ENCODE results near the gene PPFIA1.

PPFIA1 gene

DNA sequence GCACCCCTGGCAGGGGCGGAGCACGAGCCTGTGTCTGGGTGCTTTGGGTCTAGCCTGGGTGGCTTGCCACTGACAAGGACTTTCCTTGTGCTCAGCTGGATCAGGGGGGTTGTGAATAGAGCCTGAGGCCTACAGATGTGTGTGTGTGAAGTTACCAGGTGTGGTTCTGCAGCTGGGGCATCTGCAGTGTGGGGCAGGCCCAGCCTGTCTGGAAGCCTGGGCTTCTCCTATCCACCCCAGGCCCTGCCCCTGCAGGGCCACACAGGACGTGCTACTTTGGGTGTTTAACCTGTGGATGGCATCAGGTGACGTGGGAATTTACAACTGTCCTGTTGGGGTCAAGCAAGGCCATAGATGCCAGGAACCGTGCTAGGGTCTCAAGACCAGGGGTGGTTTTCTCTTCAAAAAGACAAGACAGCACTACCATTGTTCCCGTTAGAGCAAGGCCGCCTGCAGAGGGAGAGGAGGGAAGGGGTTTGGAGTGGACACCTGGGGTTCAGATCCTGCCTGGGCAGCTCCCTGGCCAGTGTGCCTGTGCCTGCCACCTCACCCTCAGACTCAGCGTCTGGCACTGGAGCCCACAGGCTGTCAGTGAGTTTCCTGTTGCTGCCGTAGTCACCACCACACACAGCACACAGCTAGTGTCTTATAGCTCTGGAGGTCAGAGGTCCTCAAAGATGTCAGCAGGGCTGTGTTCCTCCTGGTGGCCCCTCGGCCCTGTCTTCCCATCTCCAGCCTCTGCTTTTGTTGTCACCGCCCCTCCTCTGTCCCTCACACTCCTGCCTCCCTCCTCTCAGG, 159.4 kb downstream of the PPFIA1 start:
- TF ChIP-seq, protein P1, sequence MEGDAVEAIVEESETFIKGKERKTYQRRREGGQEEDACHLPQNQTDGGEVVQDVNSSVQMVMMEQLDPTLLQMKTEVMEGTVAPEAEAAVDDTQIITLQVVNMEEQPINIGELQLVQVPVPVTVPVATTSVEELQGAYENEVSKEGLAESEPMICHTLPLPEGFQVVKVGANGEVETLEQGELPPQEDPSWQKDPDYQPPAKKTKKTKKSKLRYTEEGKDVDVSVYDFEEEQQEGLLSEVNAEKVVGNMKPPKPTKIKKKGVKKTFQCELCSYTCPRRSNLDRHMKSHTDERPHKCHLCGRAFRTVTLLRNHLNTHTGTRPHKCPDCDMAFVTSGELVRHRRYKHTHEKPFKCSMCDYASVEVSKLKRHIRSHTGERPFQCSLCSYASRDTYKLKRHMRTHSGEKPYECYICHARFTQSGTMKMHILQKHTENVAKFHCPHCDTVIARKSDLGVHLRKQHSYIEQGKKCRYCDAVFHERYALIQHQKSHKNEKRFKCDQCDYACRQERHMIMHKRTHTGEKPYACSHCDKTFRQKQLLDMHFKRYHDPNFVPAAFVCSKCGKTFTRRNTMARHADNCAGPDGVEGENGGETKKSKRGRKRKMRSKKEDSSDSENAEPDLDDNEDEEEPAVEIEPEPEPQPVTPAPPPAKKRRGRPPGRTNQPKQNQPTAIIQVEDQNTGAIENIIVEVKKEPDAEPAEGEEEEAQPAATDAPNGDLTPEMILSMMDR (IDR thresholded peaks at IDR 0.05; ENCODE audit: low read depth, low read length), result no peak
- no peak for DNase-seq (ENCODE audit: extremely low read depth, low read depth)

DNA sequence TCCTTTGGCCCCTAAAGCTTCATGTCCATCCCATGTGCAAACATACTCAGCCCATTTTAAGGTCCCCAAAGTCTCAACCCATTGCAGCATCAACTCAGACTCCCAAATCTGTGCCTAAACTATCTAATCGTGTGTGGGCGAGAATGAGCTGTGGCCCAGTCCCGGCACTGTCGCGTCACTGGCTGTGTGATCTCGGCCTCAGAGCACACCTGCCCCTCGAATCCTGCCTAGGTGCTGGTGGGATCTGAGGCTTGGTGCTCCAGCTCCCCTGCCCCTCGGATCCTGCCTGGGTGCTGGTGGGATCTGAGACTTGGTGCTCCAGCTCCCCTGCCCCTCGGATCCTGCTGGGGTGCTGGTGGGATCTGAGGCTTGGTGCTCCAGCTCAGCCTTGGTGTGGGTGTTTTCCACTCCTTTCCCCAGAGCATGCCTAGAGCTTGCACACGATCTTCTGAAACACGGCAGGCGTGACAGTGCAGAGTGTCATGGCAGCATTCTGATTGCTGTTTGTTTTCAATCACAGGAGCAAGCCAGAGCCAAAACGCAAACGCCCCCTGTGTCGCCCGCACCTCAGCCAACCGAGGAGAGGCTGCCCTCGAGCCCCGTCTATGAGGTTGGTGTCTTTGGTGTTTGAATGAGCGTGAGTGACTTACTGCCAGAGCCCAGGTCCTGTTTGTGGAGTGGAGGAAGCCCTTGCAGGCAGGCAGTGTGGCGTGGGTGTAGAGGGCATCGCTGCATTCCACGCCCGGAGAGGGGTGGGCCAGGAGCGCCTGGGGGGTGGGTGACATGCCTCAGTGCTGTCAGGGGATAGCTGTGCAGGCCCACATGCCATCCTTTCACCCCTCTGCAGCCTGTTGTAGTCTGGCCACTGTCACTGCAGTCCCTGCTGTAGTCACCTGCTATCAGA, 160.4 kb downstream of the PPFIA1 start:
- no peak for DNase-seq (ENCODE audit: extremely low read depth, low read depth)
- TF ChIP-seq, protein P1 (IDR thresholded peaks at IDR 0.05; ENCODE audit: low read depth, low read length), result no peak

DNA sequence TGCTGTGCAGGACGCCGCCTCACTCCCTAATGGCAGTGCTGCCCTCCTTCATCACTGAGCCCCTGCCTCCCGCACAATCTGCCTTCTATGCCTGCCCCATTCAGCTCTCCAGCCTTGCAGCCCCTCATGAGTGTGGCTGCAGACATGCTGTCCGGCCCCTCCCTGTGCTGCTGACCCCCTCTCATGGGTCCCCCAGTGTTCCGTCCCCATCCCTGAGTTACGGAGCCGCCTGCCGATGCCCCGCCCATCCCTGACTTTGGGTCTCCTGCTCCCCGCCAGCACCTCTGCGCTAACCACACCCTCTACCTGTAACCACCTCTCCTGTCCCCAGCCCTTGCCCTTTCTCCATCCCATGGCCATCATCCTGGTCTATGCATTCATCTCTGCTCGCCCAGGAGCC, 161.1 kb downstream of the PPFIA1 start:
- TF ChIP-seq, protein P1 (IDR thresholded peaks at IDR 0.05; ENCODE audit: low read depth, low read length), result no peak
- no peak for DNase-seq (ENCODE audit: extremely low read depth, low read depth)

DNA sequence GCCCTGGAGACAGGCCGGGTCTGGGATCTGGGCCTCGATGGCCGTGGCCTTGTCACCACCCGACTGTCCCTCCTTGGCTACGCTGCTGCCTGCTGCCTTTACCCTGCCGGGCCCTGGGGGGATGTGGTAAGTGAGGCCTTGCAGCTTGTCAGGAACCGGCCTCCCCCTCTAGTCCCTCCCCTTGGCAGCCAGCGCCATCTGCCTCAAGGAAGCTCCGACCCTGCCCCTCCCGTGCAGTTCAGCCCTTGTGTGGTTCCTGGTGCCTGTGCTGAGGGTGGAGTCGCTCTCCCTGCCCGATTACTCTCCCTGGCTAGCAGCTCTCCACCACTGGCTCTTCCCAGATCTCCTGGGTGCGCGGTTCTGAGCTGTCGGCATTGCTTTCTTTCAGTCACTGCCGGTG, 161.6 kb downstream of the PPFIA1 start:
- no peak for DNase-seq (ENCODE audit: extremely low read depth, low read depth)
- TF ChIP-seq, protein P1 (IDR thresholded peaks at IDR 0.05; ENCODE audit: low read depth, low read length), result no peak

DNA sequence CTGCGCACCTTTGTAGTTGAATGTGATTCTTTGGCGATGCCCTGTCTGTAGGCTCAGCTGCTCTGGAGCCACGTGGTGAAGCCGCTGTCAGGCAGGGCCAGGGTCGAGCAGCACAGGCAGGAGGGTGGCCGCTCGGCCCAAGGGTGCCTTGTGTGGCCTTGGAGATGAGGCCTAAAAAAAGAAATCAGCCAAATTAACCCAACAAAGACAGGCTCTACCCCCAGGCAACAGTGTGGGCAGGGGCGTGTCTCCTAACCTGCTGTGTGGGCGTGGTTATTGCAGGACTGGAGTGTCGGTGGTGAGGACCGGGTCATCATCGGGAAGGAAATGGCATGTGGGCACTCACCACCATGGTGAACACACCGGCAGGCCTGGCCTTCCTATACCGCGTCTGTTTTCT, 162.1 kb downstream of the PPFIA1 start:
- TF ChIP-seq, protein P1 (IDR thresholded peaks at IDR 0.05; ENCODE audit: low read depth, low read length), result no peak
- DNase-seq (ENCODE audit: extremely low read depth, low read depth), result no peak

DNA sequence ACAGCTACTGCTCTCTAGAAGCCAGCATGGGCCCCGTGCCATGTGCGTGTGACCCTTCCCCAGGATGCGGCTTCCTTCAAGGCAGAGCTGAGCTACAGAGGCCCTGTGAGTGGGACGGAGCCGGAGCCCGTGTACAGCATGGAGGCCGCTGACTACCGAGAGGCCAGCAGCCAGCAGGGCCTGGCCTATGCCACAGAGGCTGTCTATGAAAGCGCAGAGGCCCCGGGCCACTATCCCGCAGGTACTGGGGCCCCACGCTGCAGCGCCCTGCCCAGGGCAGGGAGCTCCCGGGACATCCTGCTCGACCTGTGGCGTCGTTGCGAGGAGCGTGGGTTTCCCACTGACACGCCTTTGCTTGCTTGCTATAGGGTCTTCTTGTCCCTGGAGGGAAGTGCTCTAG, 162.5 kb downstream of the PPFIA1 start:
- TF ChIP-seq, protein P1 (IDR thresholded peaks at IDR 0.05; ENCODE audit: low read depth, low read length), result no peak
- DNase-seq (ENCODE audit: extremely low read depth, low read depth), result no peak

DNA sequence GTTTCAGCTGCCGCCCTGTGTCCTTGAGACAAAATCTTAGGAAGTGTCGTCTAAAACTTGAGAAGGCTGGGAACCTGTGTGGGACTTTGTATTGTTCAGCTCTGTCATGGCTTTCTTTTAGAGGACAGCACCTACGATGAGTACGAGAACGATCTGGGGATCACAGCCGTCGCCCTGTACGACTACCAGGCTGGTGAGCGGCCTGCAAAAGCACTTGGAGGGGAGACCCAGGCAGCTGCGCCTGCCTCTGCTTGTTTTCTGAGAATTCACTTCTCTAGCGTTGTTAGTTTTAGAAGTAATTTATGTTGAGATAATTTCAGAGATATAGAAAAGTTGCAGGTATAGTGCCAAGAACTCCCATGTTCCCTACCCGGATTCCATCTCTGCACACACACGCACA, 163.0 kb downstream of the PPFIA1 start:
- TF ChIP-seq, protein P1 (IDR thresholded peaks at IDR 0.05; ENCODE audit: low read depth, low read length), result no peak

More for the DNA sequence above, 163.0 kb downstream of the PPFIA1 start:
- DNase-seq (ENCODE audit: extremely low read depth, low read depth), result no peak
